LNCaP clone FGC (cell line): ENCODE results near the gene RSPRY1.

Experiments used
- DNase-seq: peaks from one replicate; pipeline ENCODE4 v3.0.0-alpha.2; 2011; ENCODE audit warnings: low read depth
- H3K4me3 ChIP-seq: 2 replicates; pipeline ENCODE4 v1.5.1; 2011; ENCODE audit warnings: mild to moderate bottlenecking, low read depth, low read length, control low read depth
- TF ChIP-seq, protein P1 (sequence below): IDR thresholded peaks from 2 replicates; pipeline ENCODE4 v1.5.1; 2012; ENCODE audit warnings: mild to moderate bottlenecking; ENCODE audit not compliant: control insufficient read depth, insufficient read depth; ENCODE audit errors: extremely low read depth

RSPRY1 gene

DNA sequence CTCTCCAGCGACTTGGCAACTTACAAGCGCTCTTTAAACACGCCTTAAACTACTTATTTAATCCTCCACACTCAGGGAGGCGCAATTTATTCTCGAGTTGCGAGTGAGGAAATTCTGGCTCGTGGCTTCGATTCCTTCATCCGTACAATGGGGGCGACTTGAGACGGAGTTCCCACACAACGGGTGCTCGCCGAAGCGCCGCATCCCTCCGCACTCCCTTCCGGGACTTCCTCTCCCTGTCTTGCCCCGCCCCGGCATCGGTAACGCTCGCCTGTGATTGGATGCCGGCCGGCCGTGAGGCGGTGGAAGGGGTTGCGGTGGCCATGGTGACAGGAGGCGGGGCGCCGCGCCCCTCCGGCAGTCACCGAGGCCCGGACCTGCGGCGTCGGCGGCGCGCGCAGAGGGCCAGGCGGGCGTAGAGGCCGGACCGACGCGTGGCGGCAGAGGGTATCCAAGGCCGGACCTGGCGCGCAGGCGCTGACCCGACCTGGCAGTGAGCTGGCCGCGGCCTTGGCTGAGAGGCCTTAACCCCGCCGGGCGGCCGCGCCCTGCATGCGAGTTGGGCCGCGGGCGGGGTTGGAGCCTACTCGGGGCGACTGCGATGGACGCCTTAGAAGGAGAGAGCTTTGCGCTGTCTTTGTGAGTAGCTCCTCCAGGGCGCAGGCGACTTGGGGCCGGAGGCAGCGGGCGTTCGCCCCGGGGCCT lies 58.8 kb downstream of the RSPRY1 start, which contains the start of gene ARL2BP:
ARL2BP (plus strand) TSS at position 493 of the 705 bp plus-strand sequence; CDS start at position 602, 109 bp downstream.
- peak; percentile 88 for DNase-seq
- H3K4me3 ChIP-seq, result peak within 1 kb of the TSS; percentile 75
- TF ChIP-seq, protein P1, sequence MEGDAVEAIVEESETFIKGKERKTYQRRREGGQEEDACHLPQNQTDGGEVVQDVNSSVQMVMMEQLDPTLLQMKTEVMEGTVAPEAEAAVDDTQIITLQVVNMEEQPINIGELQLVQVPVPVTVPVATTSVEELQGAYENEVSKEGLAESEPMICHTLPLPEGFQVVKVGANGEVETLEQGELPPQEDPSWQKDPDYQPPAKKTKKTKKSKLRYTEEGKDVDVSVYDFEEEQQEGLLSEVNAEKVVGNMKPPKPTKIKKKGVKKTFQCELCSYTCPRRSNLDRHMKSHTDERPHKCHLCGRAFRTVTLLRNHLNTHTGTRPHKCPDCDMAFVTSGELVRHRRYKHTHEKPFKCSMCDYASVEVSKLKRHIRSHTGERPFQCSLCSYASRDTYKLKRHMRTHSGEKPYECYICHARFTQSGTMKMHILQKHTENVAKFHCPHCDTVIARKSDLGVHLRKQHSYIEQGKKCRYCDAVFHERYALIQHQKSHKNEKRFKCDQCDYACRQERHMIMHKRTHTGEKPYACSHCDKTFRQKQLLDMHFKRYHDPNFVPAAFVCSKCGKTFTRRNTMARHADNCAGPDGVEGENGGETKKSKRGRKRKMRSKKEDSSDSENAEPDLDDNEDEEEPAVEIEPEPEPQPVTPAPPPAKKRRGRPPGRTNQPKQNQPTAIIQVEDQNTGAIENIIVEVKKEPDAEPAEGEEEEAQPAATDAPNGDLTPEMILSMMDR, result no peak

- H3K4me3 ChIP-seq, result peak overlapping the region; percentile 75
- DNase-seq, result no peak
- TF ChIP-seq, protein P1, result no peak
Observed at GRCh38 chr16:57245472-57246113, 59.5 kb downstream of the RSPRY1 start.

GRCh38 chr16:57251352-57251751 lies 65.2 kb downstream of the RSPRY1 start:
- TF ChIP-seq, protein P1, result no peak

DNA sequence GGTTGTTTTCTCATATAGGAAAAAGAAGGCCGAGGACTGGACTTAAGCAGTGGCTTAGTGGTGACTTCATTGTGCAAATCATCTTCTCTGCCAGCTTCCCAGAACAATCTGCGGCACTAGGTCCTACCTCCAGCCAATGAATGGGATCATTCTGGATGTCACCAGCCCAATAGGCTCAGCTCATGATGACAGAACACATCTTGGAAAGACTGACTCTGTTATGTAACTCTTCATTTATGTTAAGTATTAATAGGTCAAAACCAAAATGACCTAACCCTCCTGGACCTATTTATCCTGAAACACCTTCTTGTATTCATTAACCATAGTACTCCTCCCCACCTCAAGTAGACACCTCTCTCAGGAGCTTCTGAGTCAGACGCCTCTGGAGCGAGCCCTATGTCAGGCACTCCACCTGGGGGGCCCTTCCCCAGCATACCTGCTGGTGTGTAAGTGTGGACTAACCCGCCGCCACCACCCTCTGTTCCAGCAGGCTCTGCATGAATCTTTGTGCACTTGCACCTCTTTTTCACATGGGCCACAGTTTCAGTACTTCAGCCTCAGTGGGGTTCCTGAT lies 66.1 kb downstream of the RSPRY1 start:
- TF ChIP-seq, protein P1, result no peak
- no peak overlapping the region for H3K4me3 ChIP-seq
- no peak for DNase-seq

More at GRCh38 chr16:57251352-57251751, 65.2 kb downstream of the RSPRY1 start:
- H3K4me3 ChIP-seq, result no peak overlapping the region
- no peak for DNase-seq

- TF ChIP-seq, protein P1, result no peak
- no peak overlapping the region for H3K4me3 ChIP-seq
- no peak for DNase-seq
Observed at GRCh38 chr16:57253466-57253865, 67.3 kb downstream of the RSPRY1 start.

GRCh38 chr16:57255686-57256415 lies 69.7 kb downstream of the RSPRY1 start:
- TF ChIP-seq, protein P1, result no peak
- H3K4me3 ChIP-seq, result no peak overlapping the region
- no peak for DNase-seq
